Measurements from ENCODE around the gene SLC7A4. TPM values are rescaled to one million over a fixed set of nuclear protein-coding genes. Genes with fewer than 3 reads are reported as not detected.

The SLC7A4 gene
- total RNA-seq, 2 donors from 2014 or later, result 4.0 to 4.9 TPM

GRCh38 chr22:20993304-20994127 is 38.8 kb downstream of the SLC7A4 start:
- intact Hi-C loops (cut with DNase I, micrococcal nuclease), result no loop called here
- DNase-seq, result no peak

GRCh38 chr22:20992456-20993303 is 39.7 kb downstream of the SLC7A4 start:
- ATAC-seq, result no peak
- no peak for DNase-seq
- intact Hi-C loops (cut with DNase I, micrococcal nuclease), result no loop called here

More at GRCh38 chr22:20993304-20994127, 38.8 kb downstream of the SLC7A4 start:
- ATAC-seq, result no peak

GRCh38 chr22:20992056-20992442 is 40.3 kb downstream of the SLC7A4 start:
- ATAC-seq (no peak), DNase-seq (no peak)
- intact Hi-C loops (cut with DNase I, micrococcal nuclease), result no loop called here

- DNase-seq (no peak), ATAC-seq (no peak)
- intact Hi-C loops (cut with DNase I, micrococcal nuclease), result no loop called here
Measured at GRCh38 chr22:20991252-20992055, 40.9 kb downstream of the SLC7A4 start.

GRCh38 chr22:20990184-20991180 is 41.9 kb downstream of the SLC7A4 start:
- intact Hi-C loops (cut with DNase I, micrococcal nuclease), result no loop called here
- DNase-seq (no peak), ATAC-seq (no peak)

- intact Hi-C loops (cut with DNase I, micrococcal nuclease), result no loop called here
- DNase-seq, result no peak
Measured at GRCh38 chr22:20989323-20990138, 42.8 kb downstream of the SLC7A4 start.

GRCh38 chr22:20988573-20989322 is 43.6 kb downstream of the SLC7A4 start:
- DNase-seq (no peak), ATAC-seq (no peak)
- intact Hi-C loops (cut with DNase I, micrococcal nuclease), result no loop called here

More at GRCh38 chr22:20989323-20990138, 42.8 kb downstream of the SLC7A4 start:
- no peak for ATAC-seq

- intact Hi-C loops (cut with DNase I, micrococcal nuclease), result no loop called here
- DNase-seq (no peak), ATAC-seq (no peak)
Measured at GRCh38 chr22:20987375-20987774, 45.0 kb downstream of the SLC7A4 start.

- ATAC-seq (no peak), DNase-seq (no peak)
- intact Hi-C loops (cut with DNase I, micrococcal nuclease), result no loop called here
Measured at GRCh38 chr22:20986365-20986764, 46.0 kb downstream of the SLC7A4 start.

- ATAC-seq, result no peak
- intact Hi-C loops (cut with DNase I, micrococcal nuclease), result no loop called here
- no peak for DNase-seq
Measured at GRCh38 chr22:20985720-20986119, 46.6 kb downstream of the SLC7A4 start.

GRCh38 chr22:20983081-20983771 is 49.1 kb downstream of the SLC7A4 start:
- ATAC-seq (no peak), DNase-seq (no peak)
- intact Hi-C loops (cut with DNase I, micrococcal nuclease), result no loop called here

GRCh38 chr22:20982563-20982882 is 49.8 kb downstream of the SLC7A4 start:
- no peak for DNase-seq
- intact Hi-C loops (cut with DNase I, micrococcal nuclease), result no loop called here
- ATAC-seq, result peak; percentile 16

- intact Hi-C loops (cut with DNase I, micrococcal nuclease), result no loop called here
- peak; percentile 78 for ATAC-seq
- DNase-seq, result peak; percentile 83 to 88
Measured at GRCh38 chr22:20981787-20982562, 50.4 kb downstream of the SLC7A4 start, which contains the start of gene LZTR1. Gene LZTR1 (plus strand): TSS chr22:20982297. CDS start chr22:20982372, 75 bp downstream.

GRCh38 chr22:20980938-20981722 is 51.2 kb downstream of the SLC7A4 start:
- intact Hi-C loops (cut with DNase I, micrococcal nuclease), result no loop called here
- ATAC-seq, result no peak
- no peak for DNase-seq
